ENCODE results near the gene BBOX1. TPM values are rescaled to one million over a fixed set of nuclear protein-coding genes. Genes with fewer than 3 reads are reported as not detected.
"Not testable (repeated sequence)": the region's sequence is repeated elsewhere in the genome, so short reads cannot be mapped to it uniquely, and the experiment has no call there.

BBOX1 gene
- total and polyA plus RNA-seq, 5 donors from 2014 or later, result not detected

DNA sequence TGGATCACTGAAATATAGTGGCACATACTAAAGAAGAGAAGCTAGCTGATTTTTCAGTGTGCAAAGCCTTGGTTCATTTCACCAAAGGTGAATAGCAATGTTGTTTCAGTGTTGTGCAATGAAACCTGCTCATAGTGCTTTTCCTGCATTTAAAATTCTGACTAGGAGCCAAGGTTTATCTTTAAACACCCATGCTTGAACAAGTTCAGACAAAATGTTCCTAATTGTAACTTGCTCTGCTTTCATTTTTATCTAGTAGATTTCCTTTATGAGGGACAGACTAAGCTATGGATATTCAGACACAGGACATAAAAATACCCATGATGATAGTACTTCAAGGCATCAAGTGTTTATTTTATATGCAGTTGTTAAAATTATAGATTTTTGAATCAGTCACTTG, 47.7 kb downstream of the BBOX1 start:
- Histone ChIP-seq H3K4me1 (ENCODE audit: control insufficient read depth, insufficient read depth, low read length, poor library complexity, severe bottlenecking) (no peaks in the 10 kb centered on the region), H3K27ac (ENCODE audit: insufficient read depth, low read length, poor library complexity, severe bottlenecking) (no peak overlapping the region), H3K27me3 (ENCODE audit: control insufficient read depth, insufficient read depth, low read length) (no peaks in the 10 kb centered on the region), H3K9me3 (ENCODE audit: control insufficient read depth in 2 of 2, low read length in 2 of 2) (no peaks in the 10 kb centered on the region), H3K36me3 (ENCODE audit: control insufficient read depth, insufficient read depth, low read length) (no peaks in the 10 kb centered on the region), H3K4me3 (ENCODE audit: low read depth, low read length) (no peak overlapping the region)
- Mint-ChIP-seq H3K4me3 (no peak overlapping the region), H3K4me1 (no peaks in the 10 kb centered on the region), H3K36me3 (no peaks in the 10 kb centered on the region), H3K27ac (no peak overlapping the region), H3K27me3 (peaks cover 4% of the 10 kb centered on the region), H3K9me3 (peaks cover 2 to 35% (median 11%) of the 10 kb centered on the region in 7 donors)
- DNase-seq, result no peak
- ATAC-seq (ENCODE audit: low read depth in 2 of 2), result no peak

DNA sequence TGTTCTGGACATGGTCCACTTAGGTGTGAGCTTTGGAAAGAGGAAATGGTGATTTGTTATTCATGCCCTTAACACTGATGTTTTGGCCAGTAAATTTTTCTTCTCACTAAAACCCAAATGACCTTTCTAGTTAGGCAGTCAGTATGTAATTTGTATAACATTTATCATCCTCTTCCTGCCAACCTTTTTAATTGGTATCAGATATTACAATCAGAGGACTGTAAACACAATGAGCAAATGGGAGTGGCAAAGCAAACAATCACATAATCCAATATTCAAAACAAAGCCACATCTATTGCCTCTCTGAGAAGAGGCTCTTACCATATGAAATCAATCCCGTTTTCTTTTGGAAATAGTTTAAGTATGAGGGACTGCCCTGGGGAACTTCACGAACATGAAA, 49.1 kb downstream of the BBOX1 start:
- peaks cover 3 to 35% (median 11%) of the 10 kb centered on the region in 7 donors for H3K9me3 Mint-ChIP-seq
- no peak for DNase-seq
- no peak for ATAC-seq (ENCODE audit: low read depth in 2 of 2)
- Histone ChIP-seq H3K27me3 (ENCODE audit: control insufficient read depth, insufficient read depth, low read length) (no peaks in the 10 kb centered on the region), H3K4me3 (ENCODE audit: low read depth, low read length) (no peak overlapping the region), H3K36me3 (ENCODE audit: control insufficient read depth, insufficient read depth, low read length) (no peaks in the 10 kb centered on the region), H3K4me1 (ENCODE audit: control insufficient read depth, insufficient read depth, low read length, poor library complexity, severe bottlenecking) (no peaks in the 10 kb centered on the region), H3K27ac (ENCODE audit: insufficient read depth, low read length, poor library complexity, severe bottlenecking) (no peak overlapping the region), H3K9me3 (ENCODE audit: control insufficient read depth in 2 of 2, low read length in 2 of 2) (no peaks in the 10 kb centered on the region)
- no peak overlapping the region for H3K27ac Mint-ChIP-seq
- no peak overlapping the region for H3K4me3 Mint-ChIP-seq
- no peaks in the 10 kb centered on the region for H3K36me3 Mint-ChIP-seq
- H3K27me3 Mint-ChIP-seq, result peaks cover 4% of the 10 kb centered on the region
- H3K4me1 Mint-ChIP-seq, result no peaks in the 10 kb centered on the region

DNA sequence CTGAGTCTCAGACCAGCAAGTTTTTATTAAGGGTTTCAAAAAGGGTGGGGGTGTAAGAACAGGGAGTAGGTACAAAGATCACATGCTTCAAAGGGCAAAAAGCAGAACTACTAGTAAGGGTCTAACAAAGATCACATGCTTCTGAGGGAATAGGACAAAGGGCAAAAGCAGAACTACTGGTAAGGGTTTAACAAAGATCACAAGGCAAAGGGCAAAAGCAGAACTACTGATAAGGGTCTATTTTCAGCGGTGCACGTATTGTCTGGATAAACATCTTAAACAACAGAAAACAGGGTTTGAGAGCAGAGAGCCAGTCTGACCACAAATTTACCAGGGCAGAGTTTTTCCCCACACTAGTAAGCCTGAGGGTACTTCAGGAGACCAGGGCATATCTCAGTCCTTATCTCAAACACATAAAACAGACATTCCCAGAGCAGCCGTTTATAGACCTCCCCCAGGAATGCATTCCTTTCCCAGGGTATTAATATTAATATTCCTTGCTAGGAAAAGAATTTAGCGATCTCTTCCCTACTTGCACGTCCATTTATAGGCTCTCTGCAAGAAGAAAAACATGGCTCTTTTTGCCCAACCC, 49.8 kb downstream of the BBOX1 start:
- H3K27me3 ChIP-seq (ENCODE audit: control insufficient read depth, insufficient read depth, low read length); H3K27ac ChIP-seq (ENCODE audit: insufficient read depth, low read length, poor library complexity, severe bottlenecking); H3K4me1 ChIP-seq (ENCODE audit: control insufficient read depth, insufficient read depth, low read length, poor library complexity, severe bottlenecking); H3K27me3 Mint-ChIP-seq; H3K9me3 ChIP-seq (ENCODE audit: control insufficient read depth in 2 of 2, low read length in 2 of 2); H3K4me3 ChIP-seq (ENCODE audit: low read depth, low read length); ATAC-seq (ENCODE audit: low read depth in 2 of 2); H3K27ac Mint-ChIP-seq; H3K4me1 Mint-ChIP-seq; H3K36me3 Mint-ChIP-seq; DNase-seq; H3K4me3 Mint-ChIP-seq; H3K36me3 ChIP-seq (ENCODE audit: control insufficient read depth, insufficient read depth, low read length): not testable (repeated sequence)
- peaks cover 3 to 35% (median 12%) of the 10 kb centered on the region in 7 donors for H3K9me3 Mint-ChIP-seq

DNA sequence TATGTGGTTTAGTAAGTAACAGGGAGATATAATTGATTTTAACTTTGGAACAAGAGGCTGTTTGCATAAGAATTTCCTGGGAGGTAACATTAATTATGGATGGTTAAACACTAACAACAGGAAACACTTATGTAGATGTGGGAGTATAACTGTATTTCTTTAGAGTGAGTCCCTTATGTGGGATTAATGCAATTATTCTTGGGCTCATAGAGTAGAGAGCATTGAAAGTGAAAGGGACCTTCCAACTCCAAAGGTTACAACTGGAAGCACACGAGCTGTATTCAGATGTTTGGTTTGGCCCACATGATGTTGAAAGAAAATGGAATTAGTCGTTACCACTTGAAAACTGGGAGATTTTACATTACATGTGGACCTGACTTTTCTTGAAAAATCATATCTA, 53.5 kb downstream of the BBOX1 start:
- Mint-ChIP-seq H3K9me3 (peaks cover 0 to 28% (median 9%) of the 10 kb centered on the region in 7 donors), H3K4me1 (no peaks in the 10 kb centered on the region), H3K36me3 (no peaks in the 10 kb centered on the region), H3K27ac (no peak overlapping the region), H3K27me3 (no peaks in the 10 kb centered on the region), H3K4me3 (no peak overlapping the region)
- DNase-seq, result no peak
- no peak for ATAC-seq (ENCODE audit: low read depth in 2 of 2)
- H3K27me3 ChIP-seq (ENCODE audit: control insufficient read depth, insufficient read depth, low read length), result no peaks in the 10 kb centered on the region
- no peak overlapping the region for H3K4me3 ChIP-seq (ENCODE audit: low read depth, low read length)
- no peak overlapping the region for H3K27ac ChIP-seq (ENCODE audit: insufficient read depth, low read length, poor library complexity, severe bottlenecking)
- H3K4me1 ChIP-seq (ENCODE audit: control insufficient read depth, insufficient read depth, low read length, poor library complexity, severe bottlenecking), result no peaks in the 10 kb centered on the region
- H3K36me3 ChIP-seq (ENCODE audit: control insufficient read depth, insufficient read depth, low read length), result no peaks in the 10 kb centered on the region
- H3K9me3 ChIP-seq (ENCODE audit: control insufficient read depth in 2 of 2, low read length in 2 of 2), result no peaks in the 10 kb centered on the region

DNA sequence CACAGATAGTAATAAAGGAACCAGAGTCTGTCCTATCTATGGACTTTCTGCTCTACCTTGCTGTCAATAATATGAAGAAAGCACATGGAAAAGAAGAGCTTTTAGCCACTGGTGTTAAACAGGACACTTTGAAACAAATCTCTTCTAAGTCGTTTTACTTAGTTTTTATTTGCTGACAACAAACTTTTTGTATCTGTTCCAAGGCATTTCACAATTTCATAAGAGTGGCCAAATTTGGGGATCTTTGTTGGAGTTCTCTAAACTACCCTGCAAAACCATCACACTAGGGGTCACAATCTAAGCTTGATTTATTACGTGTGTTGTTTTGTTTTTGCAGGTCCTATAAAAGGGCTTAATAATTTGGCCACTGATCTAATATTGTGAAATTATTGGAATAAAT, 54.4 kb downstream of the BBOX1 start:
- Histone ChIP-seq H3K9me3 (ENCODE audit: control insufficient read depth in 2 of 2, low read length in 2 of 2) (no peaks in the 10 kb centered on the region), H3K27ac (ENCODE audit: insufficient read depth, low read length, poor library complexity, severe bottlenecking) (no peak overlapping the region), H3K4me3 (ENCODE audit: low read depth, low read length) (no peak overlapping the region), H3K36me3 (ENCODE audit: control insufficient read depth, insufficient read depth, low read length) (no peaks in the 10 kb centered on the region), H3K4me1 (ENCODE audit: control insufficient read depth, insufficient read depth, low read length, poor library complexity, severe bottlenecking) (no peaks in the 10 kb centered on the region), H3K27me3 (ENCODE audit: control insufficient read depth, insufficient read depth, low read length) (no peaks in the 10 kb centered on the region)
- Mint-ChIP-seq H3K36me3 (no peaks in the 10 kb centered on the region), H3K4me1 (no peaks in the 10 kb centered on the region), H3K9me3 (peaks cover 0 to 20% (median 6%) of the 10 kb centered on the region in 7 donors), H3K4me3 (no peak overlapping the region), H3K27me3 (no peaks in the 10 kb centered on the region), H3K27ac (no peak overlapping the region)
- ATAC-seq (ENCODE audit: low read depth in 2 of 2) (no peak), DNase-seq (no peak)

DNA sequence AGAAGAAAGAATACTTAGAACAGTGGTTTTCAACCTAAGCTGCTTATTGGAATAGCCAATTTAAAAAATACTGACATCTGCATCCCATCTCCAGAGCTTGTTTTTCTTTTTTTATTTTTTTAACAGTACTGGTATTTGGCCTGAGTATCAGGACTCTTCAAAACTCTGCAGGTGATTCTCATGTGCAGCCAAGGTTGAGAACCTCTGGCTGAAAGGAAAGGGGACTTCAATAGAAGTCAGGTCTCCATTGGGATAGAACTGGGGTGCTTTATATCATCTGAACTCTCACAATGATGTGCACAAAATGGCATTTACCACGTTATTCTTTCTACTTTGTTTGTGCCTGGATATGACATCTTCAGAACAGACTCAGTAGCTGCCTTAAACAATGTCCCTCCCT, 55.3 kb downstream of the BBOX1 start:
- H3K4me1 Mint-ChIP-seq, result no peaks in the 10 kb centered on the region
- no peaks in the 10 kb centered on the region for H3K4me1 ChIP-seq (ENCODE audit: control insufficient read depth, insufficient read depth, low read length, poor library complexity, severe bottlenecking)
- H3K9me3 Mint-ChIP-seq, result peaks cover 0 to 15% (median 4%) of the 10 kb centered on the region in 7 donors

DNA sequence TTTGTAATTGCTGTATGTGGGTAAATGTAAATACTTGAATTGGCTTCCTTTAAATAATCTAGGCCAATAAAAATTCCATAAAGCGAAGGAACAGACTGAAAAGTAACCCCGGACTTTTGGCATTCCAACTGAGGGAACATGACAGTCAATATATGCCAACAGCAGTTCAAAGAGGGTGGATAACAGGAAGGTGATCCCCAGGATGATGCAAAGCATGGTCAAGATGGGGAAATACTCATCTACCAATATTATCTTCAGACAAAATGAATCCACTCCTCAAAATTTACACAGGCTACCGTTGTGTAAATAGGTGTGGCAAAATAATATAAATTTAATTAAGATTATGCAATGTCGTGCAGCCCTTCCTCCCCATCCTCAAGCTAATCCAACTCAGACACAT, 56.9 kb downstream of the BBOX1 start:
- no peaks in the 10 kb centered on the region for H3K36me3 Mint-ChIP-seq
- no peak overlapping the region for H3K4me3 ChIP-seq (ENCODE audit: low read depth, low read length)
- no peak for DNase-seq
- H3K27me3 ChIP-seq (ENCODE audit: control insufficient read depth, insufficient read depth, low read length), result no peaks in the 10 kb centered on the region
- H3K4me3 Mint-ChIP-seq, result no peak overlapping the region
- no peak for ATAC-seq (ENCODE audit: low read depth in 2 of 2)
- H3K9me3 ChIP-seq (ENCODE audit: control insufficient read depth in 2 of 2, low read length in 2 of 2), result no peaks in the 10 kb centered on the region
- no peaks in the 10 kb centered on the region for H3K4me1 ChIP-seq (ENCODE audit: control insufficient read depth, insufficient read depth, low read length, poor library complexity, severe bottlenecking)
- peaks cover 4% of the 10 kb centered on the region for H3K27me3 Mint-ChIP-seq
- H3K27ac Mint-ChIP-seq, result no peak overlapping the region
- no peaks in the 10 kb centered on the region for H3K36me3 ChIP-seq (ENCODE audit: control insufficient read depth, insufficient read depth, low read length)
- H3K27ac ChIP-seq (ENCODE audit: insufficient read depth, low read length, poor library complexity, severe bottlenecking), result no peak overlapping the region
- H3K9me3 Mint-ChIP-seq, result peaks cover 0 to 6% (median 2%) of the 10 kb centered on the region in 7 donors
- no peaks in the 10 kb centered on the region for H3K4me1 Mint-ChIP-seq

More for the DNA sequence above, 55.3 kb downstream of the BBOX1 start:
- H3K27ac Mint-ChIP-seq, result no peak overlapping the region
- Histone ChIP-seq H3K4me3 (ENCODE audit: low read depth, low read length) (no peak overlapping the region), H3K27ac (ENCODE audit: insufficient read depth, low read length, poor library complexity, severe bottlenecking) (no peak overlapping the region), H3K27me3 (ENCODE audit: control insufficient read depth, insufficient read depth, low read length) (no peaks in the 10 kb centered on the region), H3K36me3 (ENCODE audit: control insufficient read depth, insufficient read depth, low read length) (no peaks in the 10 kb centered on the region), H3K9me3 (ENCODE audit: control insufficient read depth in 2 of 2, low read length in 2 of 2) (no peaks in the 10 kb centered on the region)
- no peak for DNase-seq
- no peaks in the 10 kb centered on the region for H3K27me3 Mint-ChIP-seq
- no peak for ATAC-seq (ENCODE audit: low read depth in 2 of 2)
- H3K36me3 Mint-ChIP-seq, result no peaks in the 10 kb centered on the region
- H3K4me3 Mint-ChIP-seq, result no peak overlapping the region

DNA sequence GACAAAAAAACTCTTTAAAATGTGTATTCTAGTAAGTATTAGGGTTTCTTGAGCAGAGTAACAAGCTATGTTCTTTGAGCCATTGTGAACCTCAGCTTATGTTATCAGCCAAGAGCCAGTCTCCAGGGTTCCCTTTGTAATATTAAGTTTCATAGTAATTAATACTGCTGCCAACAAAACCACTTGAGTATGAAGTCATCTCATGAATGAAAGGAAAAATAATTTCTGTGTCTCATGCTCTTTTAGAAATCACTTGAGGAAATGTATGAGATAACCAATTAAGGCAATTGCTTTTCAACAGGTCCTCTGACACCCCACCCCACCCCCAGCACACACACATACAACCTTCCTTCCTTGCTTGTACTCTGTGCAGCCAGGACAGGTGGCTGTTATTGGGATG, 59.9 kb downstream of the BBOX1 start:
- peaks cover 0 to 4% (median 0%) of the 10 kb centered on the region in 7 donors for H3K9me3 Mint-ChIP-seq
- no peak overlapping the region for H3K27ac ChIP-seq (ENCODE audit: insufficient read depth, low read length, poor library complexity, severe bottlenecking)
- H3K4me3 ChIP-seq (ENCODE audit: low read depth, low read length), result no peak overlapping the region
- no peak overlapping the region for H3K4me3 Mint-ChIP-seq
- no peaks in the 10 kb centered on the region for H3K4me1 ChIP-seq (ENCODE audit: control insufficient read depth, insufficient read depth, low read length, poor library complexity, severe bottlenecking)
- no peak overlapping the region for H3K27ac Mint-ChIP-seq
- H3K4me1 Mint-ChIP-seq, result no peaks in the 10 kb centered on the region
- no peaks in the 10 kb centered on the region for H3K27me3 ChIP-seq (ENCODE audit: control insufficient read depth, insufficient read depth, low read length)
- ATAC-seq (ENCODE audit: low read depth in 2 of 2), result no peak
- no peaks in the 10 kb centered on the region for H3K9me3 ChIP-seq (ENCODE audit: control insufficient read depth in 2 of 2, low read length in 2 of 2)
- H3K36me3 Mint-ChIP-seq, result no peaks in the 10 kb centered on the region
- no peak for DNase-seq
- no peaks in the 10 kb centered on the region for H3K36me3 ChIP-seq (ENCODE audit: control insufficient read depth, insufficient read depth, low read length)
- H3K27me3 Mint-ChIP-seq, result peaks cover 4% of the 10 kb centered on the region
